HepG2 (cell line): ENCODE results near the gene NDUFS6. TPM values are rescaled to one million over a fixed set of nuclear protein-coding genes. Genes with fewer than 3 reads are reported as not detected.

Experiments
- ATAC-seq: fragments of 200-7000 bp; cut with Tn5 transposase; 3 replicates; pipeline ENCODE4 v1.9.1; 2020; ENCODE audit warnings: mild to moderate bottlenecking, moderate library complexity
- BruUV-seq: library from RNA; stranded (reverse); fragments of 400-500 nt; replicated peaks from 2 replicates; lab custom pipeline; 2021; lab: Mats Ljungman, UMichigan
- CTCF ChIA-PET: fragments of 300-600 bp; formaldehyde crosslinking; extraction: SDS; loops from one replicate; lab custom pipeline; 2021; ENCODE audit warnings: low total read pairs, inconsistent platforms, low intra/inter-chr PET ratio; lab: Yijun Ruan, JAX
- POLR2A ChIA-PET: fragments of 350-600 bp; sonication (Branson Sonifier 250); formaldehyde crosslinking; loops from one replicate; lab custom pipeline; 2020; ENCODE audit warnings: antibody characterized with exemption, inconsistent platforms; lab: Yijun Ruan, JAX
- DNase-seq: peaks from one replicate; pipeline ENCODE4 v3.0.0-alpha.2; 2015; ENCODE audit warnings: low spot score
- FAIRE-seq: peaks from 3 replicates; lab custom pipeline; 2011; peaks lifted over from hg19 to GRCh38; lab: Jason Lieb, UNC
- H2AFZ ChIP-seq: one replicate; pipeline ENCODE4 v1.6.1; 2011; ENCODE audit warnings: low read length, inconsistent platforms
- H3K27ac ChIP-seq: fragments of 300-600 bp; 3 replicates; pipeline ENCODE4 v1.8.0; 2011; ENCODE audit warnings: mixed run types, mild to moderate bottlenecking, mixed read lengths, low read length, inconsistent platforms; ENCODE audit not compliant: insufficient read depth; ENCODE audit errors: extremely low read length
- H3K27me3 ChIP-seq, 2 experiments: fragments of 200-600 bp in 1 of 2; 2 replicates in 1 of 2; 3 replicates in 1 of 2; pipeline versions ENCODE4 v1.6.0 to v1.8.0; 2011; ENCODE audit warnings: low read length in 2 of 2, mild to moderate bottlenecking in 2 of 2, moderate library complexity in 2 of 2, inconsistent platforms in 1 of 2; ENCODE audit not compliant: insufficient read depth in 2 of 2, control insufficient read depth in 1 of 2
- H3K36me3 ChIP-seq, 2 experiments: fragments of 200-600 bp in 1 of 2; replicated peaks in 1 of 2; 2 replicates in 1 of 2; 3 replicates in 1 of 2; pipeline versions ENCODE4 v1.5.1 to v1.8.0; 2011; ENCODE audit warnings: low read length in 2 of 2, inconsistent platforms in 1 of 2; ENCODE audit not compliant: insufficient read depth in 2 of 2, control insufficient read depth in 1 of 2
- H3K4me1 ChIP-seq: 2 replicates; pipeline ENCODE4 v1.5.1; 2012; ENCODE audit warnings: low read length, inconsistent platforms; ENCODE audit not compliant: insufficient read depth
- H3K4me2 ChIP-seq: 2 replicates; pipeline ENCODE4 v1.6.0; 2011; ENCODE audit warnings: low read depth, low read length, inconsistent platforms
- H3K4me3 ChIP-seq, 3 experiments: fragments of 200-600 bp in 1 of 3; sonication (generic), shearing (Covaris generic) in 1 of 3; replicated peaks in 1 of 3; 2 replicates each; pipeline ENCODE4 v1.5.1; 2011 to 2016; ENCODE audit warnings: low read length in 3 of 3, inconsistent platforms in 2 of 3, low read depth in 2 of 3, mild to moderate bottlenecking in 2 of 3, control low read depth in 1 of 3, mixed read lengths in 1 of 3; ENCODE audit not compliant: insufficient read depth in 1 of 3
- H3K79me2 ChIP-seq: one replicate; pipeline ENCODE4 v1.6.1; 2011; ENCODE audit warnings: low read length, inconsistent platforms; ENCODE audit not compliant: insufficient read depth
- H3K9ac ChIP-seq: 2 replicates; pipeline ENCODE4 v1.6.0; 2011; ENCODE audit warnings: mild to moderate bottlenecking, low read depth, low read length, inconsistent platforms; ENCODE audit not compliant: insufficient read depth
- H3K9me3 ChIP-seq: 2 replicates; pipeline ENCODE4 v1.5.1; 2012; ENCODE audit warnings: mild to moderate bottlenecking, low read length
- H4K20me1 ChIP-seq: 2 replicates; pipeline ENCODE4 v1.6.0; 2011; ENCODE audit warnings: inconsistent platforms, mild to moderate bottlenecking, low read length, moderate library complexity; ENCODE audit not compliant: insufficient read depth
- CENPBD1 ChIP-seq: sonication (generic); formaldehyde crosslinking; IDR thresholded peaks from 2 replicates; pipeline ENCODE4 v1.8.0; 2022; ENCODE audit warnings: missing genetic modification reagents, low read depth, mild to moderate bottlenecking, borderline replicate concordance
- HIC2 ChIP-seq: sonication (generic); formaldehyde crosslinking; IDR thresholded peaks from 2 replicates; pipeline ENCODE4 v1.9.0; 2022; ENCODE audit warnings: low read depth, missing genetic modification reagents
- KAT2B ChIP-seq: fragments of 150-350 bp; IDR thresholded peaks from 2 replicates; pipeline ENCODE4 v1.6.1; 2014; ENCODE audit warnings: low read depth, low read length, borderline replicate concordance
- LRRFIP1 ChIP-seq: sonication (generic); formaldehyde crosslinking; conservative IDR thresholded peaks from 2 replicates; pipeline ENCODE4 v1.4.0; 2020; ENCODE audit warnings: missing genetic modification reagents
- REXO4 ChIP-seq: sonication (generic); formaldehyde crosslinking; IDR thresholded peaks from 2 replicates; pipeline ENCODE4 v1.8.0; 2022; ENCODE audit warnings: missing genetic modification reagents, mild to moderate bottlenecking, borderline replicate concordance
- SRSF9 ChIP-seq: fragments of 200-400 bp; formaldehyde crosslinking; IDR thresholded peaks from 2 replicates; pipeline ENCODE4 v1.6.1; 2018; ENCODE audit warnings: borderline replicate concordance, mild to moderate bottlenecking, low read depth, low read length; ENCODE audit not compliant: insufficient read depth, poor library complexity, severe bottlenecking
- TCF7L2 ChIP-seq: IDR thresholded peaks from 2 replicates; pipeline ENCODE4 v1.6.1; 2011; ENCODE audit warnings: mild to moderate bottlenecking, low read depth, low read length, moderate library complexity
- ZSCAN30 ChIP-seq: sonication (generic); formaldehyde crosslinking; IDR thresholded peaks from 2 replicates; pipeline ENCODE4 v1.5.0; 2020; ENCODE audit warnings: mild to moderate bottlenecking, missing genetic modification reagents
- WGBS: methylation state at CpG from one replicate; pipeline ENCODE4 v1.1.6; 2017; ENCODE audit warnings: low lambda C conversion rate; 5-methylcytosine and 5-hydroxymethylcytosine counted together
- in situ Hi-C: cut with HindIII; loops from 2 replicates; pipeline ENCODE4 v1.10.0; 2017; ENCODE audit warnings: low pct_unique_long_range_greater_than_20kb; ENCODE audit not compliant: extremely low pct_ligation_motif_present
- intact Hi-C: fragments of 100-400 bp; cut with micrococcal nuclease; formaldehyde crosslinking; loops from one replicate; pipeline ENCODE4 v1.10.0; 2022; ENCODE audit not compliant: unreplicated experiment
- polyA plus RNA-seq, 8 experiments: library from polyadenylated mRNA; depleted of rRNA in 3 of 8; stranded (reverse) in 7 of 8; unstranded in 1 of 8; fragments of >200 nt; fragmentation: Illumina TruSeq in 4 of 8; extraction: Trizol in 4 of 8; gene quantifications; 2 replicates each; pipeline versions ENCODE4 v1.2.1 to v1.2.3, GENCODE V29; 2011 to 2016; ENCODE audit warnings: low read depth in 4 of 8, missing spikeins in 1 of 8, mixed read lengths in 1 of 8; ENCODE audit not compliant: insufficient read depth in 1 of 8
- total RNA-seq, 5 experiments: library from RNA; depleted of rRNA; stranded (reverse); fragments of >200 nt; fragmentation: Illumina TruSeq; extraction: Trizol; gene quantifications; 2 replicates each; pipeline ENCODE4 v1.2.3, GENCODE V29; 2016; ENCODE audit warnings: low read depth in 1 of 5

Gene NDUFS6
- total and polyA plus RNA-seq, 2 of the 13 experiments (the other 11 are each of a cell fraction or from before 2014, with no cell fraction given): 23.7 to 50.4 TPM

DNA sequence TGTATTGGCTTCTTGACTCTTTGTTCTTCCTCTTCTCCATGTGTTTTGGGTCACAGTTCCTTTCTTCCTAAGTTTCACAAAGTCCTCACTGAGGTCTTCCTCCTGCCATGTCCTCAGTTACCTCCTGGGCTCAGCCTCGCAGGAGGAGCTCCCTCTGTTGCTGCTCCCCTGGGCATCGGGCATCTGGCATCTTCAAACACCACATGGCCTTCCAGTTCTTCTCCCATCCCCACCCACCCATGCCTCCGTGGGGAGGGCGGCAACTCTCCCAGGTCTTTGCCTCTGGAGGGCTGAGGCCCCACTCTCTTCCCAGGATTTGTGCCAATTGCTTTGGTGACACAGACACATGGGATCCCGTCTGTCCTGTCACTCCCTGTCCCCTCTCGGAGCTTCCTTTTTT is 24.4 kb upstream of the NDUFS6 start:
- Histone ChIP-seq H2AFZ (no peak overlapping the region), H3K9me3 (no peaks in the 10 kb centered on the region), H3K4me2 (no peak overlapping the region), H4K20me1 (no peaks in the 10 kb centered on the region), H3K9ac (no peak overlapping the region), H3K36me3 (no peaks in the 10 kb centered on the region), H3K27ac (no peak overlapping the region), H3K79me2 (no peaks in the 10 kb centered on the region), H3K4me3 (no peak overlapping the region), H3K27me3 (peaks cover 13 to 64% of the 10 kb centered on the region in 2 experiments), H3K4me1 (no peaks in the 10 kb centered on the region)
- TF ChIP-seq LRRFIP1 (CRISPR knock-in tag) (no peak), REXO4 (CRISPR knock-in tag) (no peak)
- FAIRE-seq (no peak), ATAC-seq (no peak), DNase-seq (no peak)
- ChIA-PET POLR2A (no interaction called here), CTCF (no interaction called here)
- no TSS peak for BruUV-seq
- intact Hi-C loops: no loop called here
- in situ Hi-C loops: no loop called here
- WGBS: 22% methylated on average over 6 of the region's 6 CpGs

DNA sequence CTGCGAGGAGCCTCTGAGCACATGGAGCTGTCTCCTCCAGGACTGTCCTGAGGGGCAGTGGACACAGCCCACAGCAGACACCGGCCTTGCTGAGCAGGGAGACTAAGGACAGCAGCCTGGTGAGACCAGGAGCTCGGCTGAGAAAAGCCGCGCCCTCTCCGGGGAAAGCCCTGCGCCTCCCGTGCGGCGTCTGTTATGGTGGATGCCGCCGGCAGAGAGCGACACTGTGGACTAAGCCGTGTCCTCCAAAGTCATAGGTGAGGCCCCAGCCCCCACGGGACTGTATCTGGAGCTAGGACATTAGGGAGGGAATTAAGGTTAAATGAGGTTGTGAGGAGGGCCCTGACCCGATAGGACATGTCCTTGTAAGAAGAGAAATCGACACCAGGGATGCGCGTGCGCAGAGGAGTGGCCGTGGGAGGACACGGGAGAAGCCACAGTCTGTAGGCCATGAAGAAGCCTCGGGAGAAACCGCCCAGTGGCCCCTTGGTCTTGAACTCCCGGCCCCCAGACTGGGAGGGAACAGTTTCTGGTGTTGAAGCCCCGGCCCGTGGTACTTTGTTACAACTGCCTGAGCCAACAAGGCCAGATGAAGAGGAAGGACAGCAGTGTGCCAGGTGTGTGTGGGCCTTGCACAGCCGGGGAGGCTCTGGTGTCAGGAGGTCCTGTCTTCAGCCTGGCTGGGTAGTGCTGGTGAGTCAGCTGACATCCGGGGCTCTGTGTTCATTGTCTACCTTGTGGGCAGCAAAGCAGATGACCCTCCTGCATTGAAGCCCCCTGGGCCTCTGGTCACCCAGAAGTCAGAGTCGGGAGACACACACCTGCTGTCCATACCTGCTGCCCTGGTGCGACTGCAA is 23.7 kb upstream of the NDUFS6 start:
- intact Hi-C loops (no loop called here), in situ Hi-C loops (no loop called here)
- Histone ChIP-seq H3K4me2 (no peak overlapping the region), H3K4me3 (no peak overlapping the region), H3K79me2 (no peaks in the 10 kb centered on the region), H3K36me3 (no peaks in the 10 kb centered on the region), H2AFZ (no peak overlapping the region), H3K9ac (no peak overlapping the region), H3K4me1 (no peaks in the 10 kb centered on the region), H4K20me1 (no peaks in the 10 kb centered on the region), H3K9me3 (no peaks in the 10 kb centered on the region), H3K27me3 (peaks cover 13 to 64% of the 10 kb centered on the region in 2 experiments; a peak in 4 of 5 replicates), H3K27ac (no peak overlapping the region)
- ChIA-PET POLR2A (no interaction called here), CTCF (no interaction called here)
- WGBS: 44% methylated on average over 24 of the region's 31 CpGs
- no peak; the same call in 2 of the 3 replicates for ATAC-seq
- BruUV-seq: no TSS peak
- FAIRE-seq: no peak
- no peak for DNase-seq
- TF ChIP-seq TCF7L2 (no peak), HIC2 (CRISPR knock-in tag) (no peak), ZSCAN30 (CRISPR knock-in tag) (no peak), SRSF9 (no peak), CENPBD1 (no peak), KAT2B (no peak)
